OCI-LY1 (cell line): ENCODE results near the gene RCAN1.

Experiments used
- H2AFZ ChIP-seq: fragments of 200-600 bp; sonication (generic), shearing (Covaris generic); 2 replicates; pipeline ENCODE4 v1.6.0; 2014; ENCODE audit warnings: antibody characterized with exemption, mild to moderate bottlenecking, low read length
- H3F3A ChIP-seq: fragments of 200-600 bp; sonication (generic), shearing (Covaris generic); 2 replicates; pipeline ENCODE4 v1.6.0; 2014; ENCODE audit warnings: mild to moderate bottlenecking, antibody characterized with exemption, low read length, moderate library complexity; ENCODE audit not compliant: insufficient read depth
- H3K27ac ChIP-seq: fragments of 200-600 bp; sonication (generic); 2 replicates; pipeline ENCODE4 v1.5.1; 2014; ENCODE audit warnings: low read length, mixed run types, mild to moderate bottlenecking, low read depth; ENCODE audit not compliant: poor library complexity, severe bottlenecking
- H3K27me3 ChIP-seq: fragments of 200-600 bp; sonication (generic); 2 replicates; pipeline ENCODE4 v1.6.0; 2014; ENCODE audit warnings: antibody characterized with exemption, mild to moderate bottlenecking, low read length, moderate library complexity; ENCODE audit not compliant: insufficient read depth
- H3K36me3 ChIP-seq: fragments of 200-600 bp; sonication (generic); 2 replicates; pipeline ENCODE4 v1.6.1; 2014; ENCODE audit warnings: mild to moderate bottlenecking, antibody characterized with exemption, low read length, moderate library complexity, mixed read lengths; ENCODE audit not compliant: insufficient read depth
- H3K4me1 ChIP-seq: fragments of 200-600 bp; sonication (generic); 2 replicates; pipeline ENCODE4 v1.5.1; 2014; ENCODE audit warnings: mild to moderate bottlenecking, low read length, moderate library complexity; ENCODE audit not compliant: insufficient read depth, severe bottlenecking
- H3K4me2 ChIP-seq: fragments of 200-600 bp; sonication (generic), shearing (Covaris generic); 2 replicates; pipeline ENCODE4 v1.6.1; 2014; ENCODE audit warnings: low read length
- H3K4me3 ChIP-seq: fragments of 200-600 bp; sonication (generic); 2 replicates; pipeline ENCODE4 v1.5.1; 2014; ENCODE audit warnings: low read length, low read depth, mild to moderate bottlenecking, mixed read lengths; ENCODE audit not compliant: poor library complexity, severe bottlenecking
- H3K79me2 ChIP-seq: fragments of 200-600 bp; shearing (Covaris generic); 2 replicates; pipeline ENCODE4 v1.6.1; 2016; ENCODE audit warnings: mixed run types, low read length, mixed read lengths; ENCODE audit not compliant: insufficient read depth
- H3K9ac ChIP-seq: fragments of 200-600 bp; sonication (generic), shearing (Covaris generic); 2 replicates; pipeline ENCODE4 v1.6.1; 2014; ENCODE audit warnings: mild to moderate bottlenecking, low read length, mixed read lengths
- H3K9me2 ChIP-seq: fragments of 200-600 bp; sonication (generic), shearing (Covaris generic); 2 replicates; pipeline ENCODE4 v1.6.1; 2014; ENCODE audit warnings: low read depth, mild to moderate bottlenecking, low read length, mixed read lengths
- H3K9me3 ChIP-seq: fragments of 200-600 bp; shearing (Covaris generic); 2 replicates; pipeline ENCODE4 v1.6.1; 2014; ENCODE audit warnings: low read length, mixed read lengths
- H4K20me1 ChIP-seq: fragments of 200-600 bp; sonication (generic), shearing (Covaris generic); 2 replicates; pipeline ENCODE4 v1.6.0; 2016; ENCODE audit warnings: mild to moderate bottlenecking, low read length; ENCODE audit not compliant: insufficient read depth
- CTCF ChIP-seq: fragments of 200-600 bp; sonication (generic), shearing (Covaris generic); IDR thresholded peaks from 2 replicates; pipeline ENCODE4 v1.5.1; 2017; ENCODE audit warnings: mild to moderate bottlenecking, antibody characterized with exemption, low read length, moderate library complexity, mixed read lengths
- EZH2 ChIP-seq: fragments of 200-600 bp; sonication (generic), shearing (Covaris generic); IDR thresholded peaks from 2 replicates; pipeline ENCODE4 v1.8.0; 2017; ENCODE audit warnings: borderline replicate concordance, mixed run types, mild to moderate bottlenecking, antibody characterized with exemption, low read length, moderate library complexity, mixed read lengths

RCAN1 gene

GRCh38 chr21:34530261-34530660 lies 84.7 kb downstream of the RCAN1 start:
- no peaks in the 10 kb centered on the region for H3K9me3 ChIP-seq
- H3K27ac ChIP-seq: no peak overlapping the region
- no peak overlapping the region for H3K4me3 ChIP-seq
- no peaks in the 10 kb centered on the region for H3K36me3 ChIP-seq
- no peak overlapping the region for H2AFZ ChIP-seq
- no peaks in the 10 kb centered on the region for H3K79me2 ChIP-seq
- H3K4me1 ChIP-seq: no peaks in the 10 kb centered on the region
- H3K9ac ChIP-seq: no peak overlapping the region
- no peak overlapping the region for H3K4me2 ChIP-seq
- H3K27me3 ChIP-seq: no peaks in the 10 kb centered on the region
- TF ChIP-seq CTCF: no peak
- no peak for TF ChIP-seq EZH2
- no peaks in the 10 kb centered on the region for H4K20me1 ChIP-seq
- H3F3A ChIP-seq: no peaks in the 10 kb centered on the region
- H3K9me2 ChIP-seq: no peaks in the 10 kb centered on the region

GRCh38 chr21:34528131-34528561 lies 86.8 kb downstream of the RCAN1 start:
- H4K20me1 ChIP-seq: no peaks in the 10 kb centered on the region
- TF ChIP-seq EZH2 (no peak), CTCF (no peak)
- H3K27ac ChIP-seq: no peak overlapping the region

DNA sequence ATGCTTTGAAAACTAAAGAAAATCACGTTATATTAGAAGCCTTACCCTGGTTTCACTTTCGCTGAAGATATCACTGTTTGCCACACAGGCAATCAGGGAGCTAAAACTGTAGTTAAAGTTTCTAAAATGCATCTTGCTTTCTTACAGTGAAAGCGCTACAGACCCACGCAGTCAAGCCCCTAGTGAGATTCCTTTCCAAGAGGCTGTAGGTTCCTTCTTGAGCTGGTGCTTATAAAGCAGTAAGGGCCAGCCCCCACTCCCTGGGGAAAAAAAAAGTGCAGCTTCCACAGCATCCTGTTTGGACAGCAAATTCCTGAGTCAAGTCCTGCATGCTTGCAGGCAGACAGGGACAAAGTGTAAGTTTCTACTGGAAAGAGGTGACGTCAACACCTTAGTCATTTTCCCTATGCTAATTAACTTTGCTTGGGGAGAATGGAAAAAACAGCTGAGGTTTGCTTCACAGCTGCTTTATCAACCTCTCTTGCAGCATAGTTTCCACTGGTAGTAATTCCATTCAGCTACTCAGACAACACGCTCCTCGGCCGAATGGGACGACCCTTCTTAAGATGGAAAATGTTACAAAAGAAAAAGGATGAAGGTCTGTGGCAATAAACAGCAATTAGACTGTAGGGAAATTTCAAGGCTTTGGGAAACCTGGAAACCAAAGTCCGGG lies 88.2 kb downstream of the RCAN1 start:
- no peaks in the 10 kb centered on the region for H3K27me3 ChIP-seq
- TF ChIP-seq EZH2: no peak
- no peak for TF ChIP-seq CTCF
- no peak overlapping the region for H3K27ac ChIP-seq
- no peaks in the 10 kb centered on the region for H3F3A ChIP-seq
- H4K20me1 ChIP-seq: no peaks in the 10 kb centered on the region
- no peaks in the 10 kb centered on the region for H3K36me3 ChIP-seq
- H3K4me1 ChIP-seq: no peaks in the 10 kb centered on the region
- H3K9me2 ChIP-seq: no peaks in the 10 kb centered on the region
- no peak overlapping the region for H2AFZ ChIP-seq
- no peak overlapping the region; the same call in 1 of the 2 replicates for H3K4me2 ChIP-seq
- no peaks in the 10 kb centered on the region for H3K9me3 ChIP-seq
- H3K4me3 ChIP-seq: no peak overlapping the region
- H3K9ac ChIP-seq: no peak overlapping the region
- H3K79me2 ChIP-seq: no peaks in the 10 kb centered on the region

More at GRCh38 chr21:34528131-34528561, 86.8 kb downstream of the RCAN1 start:
- H3K9me3 ChIP-seq: no peaks in the 10 kb centered on the region
- no peak overlapping the region for H3K9ac ChIP-seq
- H3K79me2 ChIP-seq: no peaks in the 10 kb centered on the region
- H3K9me2 ChIP-seq: no peaks in the 10 kb centered on the region
- no peak overlapping the region for H3K4me3 ChIP-seq
- no peaks in the 10 kb centered on the region for H3F3A ChIP-seq
- H3K4me2 ChIP-seq: no peak overlapping the region
- no peaks in the 10 kb centered on the region for H3K36me3 ChIP-seq
- no peak overlapping the region for H2AFZ ChIP-seq
- H3K27me3 ChIP-seq: no peaks in the 10 kb centered on the region
- no peaks in the 10 kb centered on the region for H3K4me1 ChIP-seq
